CD4-positive, alpha-beta T cell treated with Interleukin-15 for 1 hour (primary cell): Measurements from ENCODE around the gene CARD11.
"Not testable (repeated sequence)": the region's sequence is repeated elsewhere in the genome, so short reads cannot be mapped to it uniquely, and the experiment has no call there.

ENCODE experiments used
- DNase-seq: peaks from one replicate; pipeline ENCODE4 v3.0.0-alpha.2; 2020

CARD11 gene

GRCh38 chr7:2959828-2960599 lies 83.7 kb downstream of the CARD11 start:
- DNase-seq = no peak

GRCh38 chr7:2959103-2959680 lies 84.5 kb downstream of the CARD11 start:
- DNase-seq = no peak

DNA sequence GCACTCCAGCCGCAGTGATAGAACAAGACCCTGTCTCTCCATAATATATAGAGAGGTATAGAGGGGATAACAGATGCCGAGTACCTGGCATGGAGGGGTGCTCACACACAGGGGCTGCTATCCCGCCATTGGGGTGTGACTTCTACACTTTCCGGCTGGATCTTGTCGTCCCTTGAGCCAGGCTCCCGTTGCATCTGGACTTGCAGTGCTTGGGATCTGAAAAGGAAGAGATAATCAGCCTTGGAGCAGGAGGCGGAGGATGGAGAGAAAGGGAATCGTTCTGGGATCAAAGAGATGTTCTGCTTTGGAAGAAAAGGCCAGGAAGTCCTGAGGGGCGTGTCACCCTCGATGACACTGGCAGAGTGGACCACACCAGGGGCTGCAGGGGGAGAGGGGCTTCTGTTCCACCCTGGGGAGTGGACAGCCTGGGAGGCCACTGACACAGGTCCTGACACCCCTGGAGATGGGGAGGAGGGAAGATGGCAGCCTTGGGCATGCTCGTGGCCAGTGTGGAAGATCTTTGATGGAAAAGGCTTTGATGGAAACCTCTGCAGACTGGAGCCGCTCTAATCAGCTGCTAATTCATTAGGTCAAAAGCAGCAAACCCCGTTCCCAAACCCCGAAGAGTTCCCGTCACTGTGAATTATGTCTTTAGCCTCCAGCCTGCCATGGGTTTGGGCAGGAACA lies 85.1 kb downstream of the CARD11 start:
- DNase-seq = no peak

- DNase-seq = not testable (repeated sequence)
Observed at GRCh38 chr7:2957369-2957727, 86.3 kb downstream of the CARD11 start.

- DNase-seq = peak; percentile 58
Observed at GRCh38 chr7:2956526-2957368, 86.9 kb downstream of the CARD11 start.

- no peak for DNase-seq
Observed at GRCh38 chr7:2956076-2956475, 87.6 kb downstream of the CARD11 start.

- DNase-seq = no peak
Observed at GRCh38 chr7:2955269-2955668, 88.4 kb downstream of the CARD11 start.

DNA sequence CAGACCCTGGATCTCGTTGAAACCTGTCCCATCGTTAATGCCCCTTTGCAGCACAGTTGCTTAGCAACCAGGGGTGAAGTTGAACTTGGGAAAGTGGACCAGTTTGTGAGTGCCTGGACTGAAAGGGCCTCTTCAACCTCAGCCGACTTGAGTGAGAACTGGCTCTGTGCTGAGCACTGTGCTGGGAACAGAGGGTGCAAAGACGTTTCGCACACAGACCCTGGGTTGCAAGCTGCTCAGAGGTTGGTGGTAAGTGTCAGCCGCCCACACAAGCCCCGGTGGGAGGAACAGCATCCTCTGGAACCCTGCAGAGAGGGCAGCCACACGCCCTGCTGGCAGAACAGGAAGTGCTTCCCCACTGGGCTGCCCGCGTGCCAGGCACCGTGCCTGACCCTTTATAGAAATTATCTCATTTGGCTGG lies 89.2 kb downstream of the CARD11 start:
- peak; percentile 24 for DNase-seq

GRCh38 chr7:2953588-2954407 lies 89.9 kb downstream of the CARD11 start:
- no peak for DNase-seq

GRCh38 chr7:2953099-2953498 lies 90.6 kb downstream of the CARD11 start:
- DNase-seq = no peak

DNA sequence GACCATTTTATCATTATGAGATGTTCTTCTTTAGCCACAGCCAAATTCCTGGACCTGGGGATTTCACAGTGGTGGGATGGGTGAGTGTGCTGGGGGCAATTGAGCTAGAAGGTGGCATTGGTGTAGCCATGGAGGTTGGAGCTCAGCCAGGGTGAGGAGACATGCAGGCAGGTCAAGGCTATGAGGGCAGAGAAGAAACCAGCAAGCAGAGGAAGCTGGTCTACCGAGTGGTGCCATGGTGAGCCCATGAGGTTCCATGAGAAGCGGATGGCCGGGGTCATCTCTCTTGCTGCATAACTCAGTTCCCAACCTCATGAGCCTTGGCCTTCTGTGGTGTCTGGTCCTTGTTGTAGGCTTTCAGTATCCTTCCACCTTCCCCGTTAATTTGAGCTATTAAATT lies 91.4 kb downstream of the CARD11 start:
- DNase-seq = no peak

- DNase-seq = no peak
Observed at GRCh38 chr7:2950578-2950977, 93.1 kb downstream of the CARD11 start.

DNA sequence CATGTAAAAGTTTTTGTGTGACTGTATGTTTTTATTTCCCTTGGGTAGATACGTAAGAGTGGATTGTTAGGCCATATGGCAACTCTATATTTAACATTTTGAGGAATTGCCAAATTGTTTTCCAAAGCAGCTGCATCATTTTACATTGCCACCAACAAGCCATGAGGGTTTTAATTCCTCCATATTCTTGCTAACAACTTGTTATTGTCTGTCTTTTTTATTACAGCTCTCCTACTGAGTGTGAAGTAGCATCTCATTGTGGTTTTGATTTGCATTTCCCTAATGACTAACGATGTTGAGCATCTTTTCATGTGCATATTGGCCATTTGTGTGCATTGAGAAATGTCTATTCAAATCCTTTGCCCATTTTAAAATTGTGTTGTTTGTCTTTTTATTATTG lies 94.9 kb downstream of the CARD11 start:
- no peak for DNase-seq

DNA sequence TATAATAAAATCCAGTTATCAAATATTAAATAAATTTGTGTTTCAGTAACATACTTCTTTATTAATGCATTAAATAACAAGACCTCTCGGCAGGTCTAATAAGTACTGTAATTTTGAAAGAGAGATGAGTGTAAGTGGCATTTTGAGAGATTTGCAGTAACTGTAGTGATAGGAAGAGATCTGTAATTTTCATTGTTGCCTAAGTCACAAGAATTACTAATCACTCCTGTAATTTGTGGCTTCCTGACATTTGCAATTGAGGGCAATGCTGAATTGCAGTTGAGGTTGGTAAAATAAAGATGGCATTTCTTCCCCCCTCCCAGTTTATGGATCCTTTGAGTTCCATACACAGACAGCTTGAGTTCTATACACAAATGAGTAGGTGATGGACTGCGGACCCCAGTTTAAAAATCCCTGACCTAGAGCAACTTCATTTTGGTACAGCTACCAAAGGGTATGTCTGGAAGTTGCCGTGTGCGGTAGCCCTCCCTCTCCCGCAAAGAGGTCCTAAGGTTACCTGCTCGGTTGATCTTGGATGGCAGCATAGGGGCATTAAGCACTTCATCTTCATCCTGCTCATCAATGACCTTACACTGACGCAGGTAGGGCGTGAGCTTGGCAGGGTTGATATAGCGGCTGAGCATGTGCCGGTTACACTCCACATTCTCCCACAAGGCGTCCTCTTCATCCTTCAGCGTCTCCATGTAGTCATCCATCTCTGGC lies 96.4 kb downstream of the CARD11 start:
- DNase-seq = no peak

GRCh38 chr7:2945171-2945570 lies 98.5 kb downstream of the CARD11 start:
- DNase-seq = no peak

GRCh38 chr7:2944739-2945138 lies 98.9 kb downstream of the CARD11 start:
- DNase-seq = no peak

DNA sequence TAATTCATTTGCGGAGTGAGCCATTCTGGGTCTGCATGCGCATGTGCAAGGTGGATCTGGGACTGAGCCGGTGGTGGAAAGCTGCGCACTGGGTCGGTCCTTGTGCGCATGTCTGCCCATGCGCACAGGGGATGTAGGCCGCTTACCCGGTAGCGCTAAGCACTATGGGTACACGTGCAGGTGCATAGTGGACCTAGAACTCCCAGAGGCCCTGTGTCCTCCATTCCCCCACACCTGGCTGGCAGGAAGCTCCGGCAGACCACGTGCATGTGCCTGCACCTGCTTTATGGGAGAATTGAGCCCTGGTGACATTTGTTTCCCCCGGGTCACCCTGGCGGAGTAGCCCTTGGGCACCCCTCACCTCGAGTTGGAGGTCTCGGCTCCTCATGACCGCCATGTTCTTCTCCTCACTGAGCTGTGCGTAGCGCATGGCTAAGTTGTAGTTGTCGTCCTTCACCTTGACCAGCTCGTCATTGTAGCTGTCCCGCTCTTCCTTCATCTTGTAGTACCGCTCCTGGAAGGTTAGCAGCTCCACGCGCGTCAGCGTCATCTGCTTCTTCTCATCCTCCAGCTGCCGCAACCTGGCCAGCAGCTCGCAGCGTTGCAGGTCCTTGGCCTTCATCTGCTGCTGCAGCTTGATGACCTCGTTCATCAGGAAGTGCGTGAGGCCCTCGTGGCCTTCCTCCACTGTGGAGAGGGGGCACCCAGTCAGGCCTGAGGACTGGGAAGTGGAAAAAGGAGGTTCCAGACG lies 99.6 kb downstream of the CARD11 start:
- no peak for DNase-seq

GRCh38 chr7:2941216-2941859 lies 102.3 kb downstream of the CARD11 start:
- no peak for DNase-seq

- DNase-seq = no peak
Observed at GRCh38 chr7:2940466-2940865, 103.2 kb downstream of the CARD11 start.

DNA sequence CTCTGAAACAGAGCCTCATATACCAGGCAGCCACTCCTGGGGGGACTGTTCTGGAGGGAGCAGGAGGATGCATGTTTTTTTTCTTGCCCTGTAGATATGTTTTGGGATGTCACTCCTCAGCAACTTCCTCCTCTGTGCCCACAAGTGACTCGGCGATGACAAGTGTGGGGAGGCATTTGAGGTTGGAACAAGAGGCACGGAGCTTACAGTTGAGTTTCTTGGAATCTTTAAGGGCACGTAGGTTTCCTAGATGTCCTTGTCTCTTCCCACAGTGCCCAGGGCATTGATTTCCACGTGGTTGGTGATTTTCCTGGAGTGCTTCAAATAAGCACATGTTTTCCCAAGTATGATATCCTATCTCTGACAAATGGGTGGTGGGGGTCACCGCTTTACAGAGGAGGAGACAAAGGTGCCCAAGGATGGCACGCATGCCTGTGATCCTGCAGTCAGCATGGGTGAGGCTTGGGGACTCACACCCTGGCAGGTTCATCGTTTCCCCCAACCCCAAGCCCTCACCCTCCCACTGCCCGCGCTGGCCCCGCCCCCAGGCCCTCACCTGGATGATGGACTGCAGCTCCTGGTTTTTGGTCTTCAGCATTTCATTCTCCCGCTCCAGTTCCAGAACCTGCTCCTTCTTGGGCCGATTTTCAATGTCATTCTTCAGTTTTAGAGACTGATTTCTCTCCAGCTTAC lies 104.3 kb downstream of the CARD11 start:
- no peak for DNase-seq
